Cerebellar cortex (tissue), 1 donor: ENCODE measurements around the gene CMTM1.
"Not testable (repeated sequence)": the region's sequence is repeated elsewhere in the genome, so short reads cannot be mapped to it uniquely, and the experiment has no call there.

Source experiments
- DNase-seq: peaks from one replicate; pipeline ENCODE4 v3.0.0-alpha.2; 2015; ENCODE audit warnings: low spot score

CMTM1 gene

GRCh38 chr16:66562409-66562808, 3.8 kb upstream of the CMTM1 start:
- DNase-seq = no peak

- DNase-seq = no peak
These were observed 3.3 kb upstream of the CMTM1 start for GRCh38 chr16:66562986-66563385.

GRCh38 chr16:66563574-66564334, 2.5 kb upstream of the CMTM1 start:
- no peak for DNase-seq

- not testable (repeated sequence) for DNase-seq
These were observed 1.0 kb downstream of the CMTM1 start for GRCh38 chr16:66567270-66567669.

GRCh38 chr16:66568355-66568754, 2.1 kb downstream of the CMTM1 start:
- no peak for DNase-seq

GRCh38 chr16:66569131-66569530, 2.9 kb downstream of the CMTM1 start:
- no peak for DNase-seq

GRCh38 chr16:66569827-66570405, 3.7 kb downstream of the CMTM1 start:
- DNase-seq = no peak

GRCh38 chr16:66572356-66572755, 6.1 kb downstream of the CMTM1 start:
- no peak for DNase-seq

- DNase-seq = no peak
These were observed 7.8 kb downstream of the CMTM1 start for GRCh38 chr16:66574081-66574480.

- DNase-seq = no peak
These were observed 8.3 kb downstream of the CMTM1 start for GRCh38 chr16:66574531-66574930.

GRCh38 chr16:66575060-66575459, 8.8 kb downstream of the CMTM1 start:
- no peak for DNase-seq

- no peak for DNase-seq
These were observed 10.1 kb downstream of the CMTM1 start for GRCh38 chr16:66576296-66576695.

- no peak for DNase-seq
These were observed 12.7 kb downstream of the CMTM1 start, which contains the start of gene CMTM2 for GRCh38 chr16:66578651-66579531. TSS of gene CMTM2 (plus strand) at chr16:66579463. CDS start at chr16:66579608, 145 bp downstream.

GRCh38 chr16:66580605-66581209, 14.5 kb downstream of the CMTM1 start:
- no peak for DNase-seq

GRCh38 chr16:66581246-66581952, 15.2 kb downstream of the CMTM1 start:
- no peak for DNase-seq

- DNase-seq = no peak
These were observed 19.4 kb downstream of the CMTM1 start for GRCh38 chr16:66585481-66586239.

- no peak for DNase-seq
These were observed 21.8 kb downstream of the CMTM1 start for GRCh38 chr16:66587881-66588600.

GRCh38 chr16:66588981-66589713, 22.9 kb downstream of the CMTM1 start:
- peak; percentile 56 for DNase-seq

GRCh38 chr16:66590322-66590721, 24.1 kb downstream of the CMTM1 start:
- DNase-seq = no peak
